GM18498 (cell line): ENCODE results near the gene ZNF524.

Experiments used
- ATAC-seq: cut with Tn5 transposase; IDR thresholded peaks from one replicate; pipeline ENCODE4 v1.9.1; 2021; ENCODE audit warnings: mild to moderate bottlenecking, moderate library complexity; ENCODE audit not compliant: unreplicated experiment

ZNF524 gene

DNA sequence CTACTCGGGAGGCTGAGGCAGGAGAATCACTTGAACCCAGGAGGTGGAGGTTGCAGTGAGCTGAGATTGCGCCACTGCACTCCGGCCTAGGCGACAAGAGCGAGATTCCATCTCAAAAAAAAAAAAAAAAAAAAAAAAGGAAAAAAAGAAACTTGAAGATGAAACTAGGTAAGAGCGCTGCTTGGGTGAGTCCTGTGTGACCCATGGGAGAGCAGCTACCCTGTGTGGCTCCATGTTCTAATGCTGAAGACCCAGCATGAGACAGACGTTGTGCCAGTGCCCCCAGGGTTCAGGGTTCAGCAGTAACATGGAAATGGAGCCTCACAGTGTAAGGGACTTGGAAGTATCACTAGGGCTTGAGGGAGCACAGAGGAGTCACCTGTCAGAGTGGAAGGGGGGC lies 18.3 kb downstream of the ZNF524 start:
- no peak for ATAC-seq

GRCh38 chr19:55619286-55619685 lies 19.2 kb downstream of the ZNF524 start:
- ATAC-seq: no peak

GRCh38 chr19:55620410-55621204 lies 20.5 kb downstream of the ZNF524 start:
- ATAC-seq: no peak

DNA sequence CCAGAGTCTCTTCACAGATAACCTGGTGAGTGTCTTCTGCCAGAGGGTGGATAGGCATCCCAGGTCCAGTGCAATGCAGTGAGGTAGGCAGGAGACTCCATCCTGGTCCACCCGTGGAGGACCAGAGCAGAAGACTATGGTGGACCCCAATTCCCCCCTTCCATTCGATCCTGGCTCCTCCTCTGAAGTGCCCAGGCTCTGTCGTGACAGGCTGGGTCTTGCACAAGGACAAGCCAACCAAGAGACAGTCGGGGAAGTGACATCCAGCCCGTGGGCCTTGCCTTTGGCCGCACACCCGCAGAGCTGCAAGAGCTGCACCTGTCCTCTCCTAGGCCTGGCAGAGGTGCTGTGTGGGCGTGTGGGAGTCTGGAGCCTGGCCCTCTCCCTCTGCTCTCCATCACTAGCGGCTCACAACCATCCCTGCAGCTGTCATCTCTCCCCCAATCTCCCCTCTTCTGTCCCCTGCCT lies 21.2 kb downstream of the ZNF524 start:
- no peak for ATAC-seq

DNA sequence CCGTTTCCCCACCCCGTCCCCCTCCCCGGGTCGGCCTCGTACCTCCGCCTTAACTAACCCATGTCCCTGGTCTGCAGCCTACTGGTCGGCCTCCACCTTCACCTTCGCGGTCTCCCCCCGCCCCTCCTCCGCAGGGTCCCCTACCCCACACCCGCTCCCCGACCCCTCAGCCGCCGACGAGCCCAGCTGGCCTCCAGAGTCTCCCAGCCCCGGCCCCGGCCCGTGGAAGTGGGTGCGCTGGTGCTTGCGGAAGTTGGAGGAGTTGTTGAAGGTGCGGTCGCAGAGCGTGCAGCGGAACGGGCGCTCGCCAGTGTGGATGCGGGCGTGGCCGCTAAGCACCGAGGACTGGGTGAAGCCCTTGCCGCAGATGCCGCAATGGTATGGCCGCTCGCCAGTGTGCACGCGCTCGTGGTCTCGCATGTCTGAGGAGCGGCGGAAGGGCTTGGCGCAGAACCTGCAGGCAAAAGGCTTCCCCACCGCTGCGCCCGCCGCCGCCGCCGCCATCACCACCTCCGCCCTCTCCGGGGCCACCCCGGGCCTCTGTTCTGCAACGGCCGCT lies 21.7 kb downstream of the ZNF524 start:
- ATAC-seq: no peak

DNA sequence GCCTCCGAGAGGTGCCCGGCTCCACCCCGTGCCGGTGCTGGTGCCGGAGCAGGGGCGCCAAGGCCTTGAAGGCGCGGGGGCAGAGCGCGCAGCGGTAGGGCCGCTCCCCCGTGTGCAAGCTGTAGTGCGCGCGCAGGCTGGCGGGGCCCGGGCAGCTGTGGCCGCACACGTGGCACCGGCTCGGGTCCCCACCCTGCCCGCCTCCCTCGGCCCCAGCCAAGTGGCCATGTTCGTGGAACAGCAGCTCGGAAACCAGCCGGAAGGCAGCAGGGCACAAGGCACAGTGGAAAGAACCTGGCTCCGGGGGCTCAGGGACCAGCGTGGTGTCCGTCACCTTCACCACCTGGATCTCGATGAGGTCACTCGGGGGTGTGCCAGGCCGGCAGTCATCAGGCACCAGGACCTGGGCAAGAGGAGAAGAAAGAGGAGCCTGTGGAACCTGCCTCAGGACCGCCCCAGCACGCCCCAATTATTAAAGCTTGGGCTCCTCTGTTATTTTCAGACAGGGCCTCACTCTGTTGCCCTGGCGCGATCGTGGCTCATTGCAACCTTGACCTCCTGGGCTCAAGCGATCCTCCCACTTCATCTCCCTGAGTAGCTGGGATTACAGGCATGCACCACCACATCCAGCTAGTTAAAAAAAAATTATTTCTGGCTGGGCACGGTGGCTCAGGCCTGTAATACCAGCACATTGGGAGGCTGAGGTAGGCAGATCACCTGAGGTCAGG lies 22.3 kb downstream of the ZNF524 start:
- no peak for ATAC-seq

DNA sequence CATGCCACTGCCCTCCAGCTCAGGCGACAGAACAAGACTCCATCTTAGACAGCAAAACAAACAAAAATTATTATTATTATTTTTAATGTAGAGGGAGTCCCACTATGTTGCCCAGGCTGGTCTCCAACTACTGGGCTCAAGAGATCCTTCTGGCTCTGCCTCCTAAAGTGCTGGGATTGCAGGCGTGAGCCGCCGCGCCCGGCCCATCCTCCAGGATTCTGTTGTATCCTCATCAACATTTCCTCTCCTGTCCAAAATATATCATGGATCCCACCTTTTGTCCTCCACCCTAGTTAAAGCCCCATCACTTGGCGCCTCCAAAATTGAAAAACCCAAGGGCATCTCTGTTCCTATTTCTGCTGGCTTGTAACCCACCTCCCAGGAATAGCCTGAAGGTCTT lies 23.0 kb downstream of the ZNF524 start:
- no peak for ATAC-seq

GRCh38 chr19:55623561-55623960 lies 23.5 kb downstream of the ZNF524 start:
- ATAC-seq: no peak

GRCh38 chr19:55624109-55625003 lies 24.3 kb downstream of the ZNF524 start, which contains the start of gene ZNF784:
Gene ZNF784 (minus strand): TSS chr19:55624566. CDS start chr19:55624561, 5 bp downstream.
- ATAC-seq: peak; percentile 61

GRCh38 chr19:55625004-55625326 lies 24.9 kb downstream of the ZNF524 start:
- ATAC-seq: no peak

GRCh38 chr19:55626350-55626749 lies 26.3 kb downstream of the ZNF524 start:
- no peak for ATAC-seq

DNA sequence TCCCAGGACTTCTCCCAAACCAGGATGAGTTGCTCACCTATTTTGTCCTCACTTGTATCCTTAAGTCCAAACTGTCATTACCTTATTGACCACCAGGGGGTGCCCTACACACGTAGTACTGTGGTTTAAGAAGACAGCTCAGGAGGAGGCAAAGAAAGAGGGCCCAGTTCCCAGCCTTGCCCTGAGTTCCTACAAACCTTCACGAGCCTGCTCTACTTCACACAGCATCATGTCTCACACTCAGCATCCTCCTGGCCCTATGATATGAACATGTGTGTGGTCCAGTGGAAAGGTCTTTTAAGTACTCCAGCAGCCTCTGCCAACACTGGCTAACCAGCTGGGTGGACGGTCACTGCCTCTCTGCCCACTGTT lies 32.4 kb downstream of the ZNF524 start:
- no peak for ATAC-seq

GRCh38 chr19:55633861-55634260 lies 33.8 kb downstream of the ZNF524 start:
- no peak for ATAC-seq

DNA sequence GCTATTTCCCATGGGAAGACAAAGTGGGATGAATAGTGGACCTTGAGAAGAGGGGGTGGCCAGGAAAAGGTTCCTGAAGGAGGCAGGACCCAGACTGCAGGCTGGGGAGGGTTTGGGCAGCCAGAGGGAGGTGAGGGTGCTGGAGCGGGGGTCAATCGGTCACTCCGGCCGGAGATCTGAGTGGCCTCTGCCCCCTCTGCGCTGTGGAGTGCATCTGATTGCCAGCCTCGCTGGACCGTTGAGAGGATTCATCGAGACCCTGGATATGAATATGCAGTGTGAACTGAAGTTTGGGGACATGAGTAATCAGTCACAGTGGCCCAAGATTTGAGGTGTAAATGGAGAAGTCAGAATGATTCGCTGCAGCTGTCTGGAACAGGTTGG lies 35.2 kb downstream of the ZNF524 start:
- no peak for ATAC-seq

- ATAC-seq: no peak
Observed at GRCh38 chr19:55635856-55636440, 35.9 kb downstream of the ZNF524 start.

- no peak for ATAC-seq
Observed at GRCh38 chr19:55636723-55637122, 36.6 kb downstream of the ZNF524 start.

GRCh38 chr19:55637534-55637933 lies 37.4 kb downstream of the ZNF524 start:
- ATAC-seq: no peak

DNA sequence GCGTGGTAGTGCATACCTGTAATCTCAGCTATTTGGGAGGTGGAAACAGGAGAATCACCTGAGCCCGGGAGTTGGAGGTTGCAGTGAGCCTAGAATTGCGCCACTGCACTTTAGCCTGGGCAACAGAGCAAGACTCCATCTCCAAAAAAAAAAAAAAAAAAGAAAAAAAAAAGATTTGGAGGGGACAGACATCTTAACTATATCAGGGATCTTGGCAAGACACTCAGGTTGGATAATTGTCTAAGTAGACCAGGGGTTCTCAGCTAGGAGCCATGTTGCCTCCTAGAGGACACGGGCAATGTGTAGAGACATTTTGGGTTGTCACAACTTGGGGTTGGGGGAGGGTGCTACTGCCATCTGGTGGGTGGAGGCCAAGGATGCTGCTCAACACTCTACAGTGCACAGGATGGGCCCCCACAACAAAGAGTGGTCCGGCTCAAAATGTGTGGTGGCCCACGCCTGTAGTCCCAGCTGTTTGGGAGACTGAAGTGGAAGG lies 38.8 kb downstream of the ZNF524 start:
- ATAC-seq: no peak

DNA sequence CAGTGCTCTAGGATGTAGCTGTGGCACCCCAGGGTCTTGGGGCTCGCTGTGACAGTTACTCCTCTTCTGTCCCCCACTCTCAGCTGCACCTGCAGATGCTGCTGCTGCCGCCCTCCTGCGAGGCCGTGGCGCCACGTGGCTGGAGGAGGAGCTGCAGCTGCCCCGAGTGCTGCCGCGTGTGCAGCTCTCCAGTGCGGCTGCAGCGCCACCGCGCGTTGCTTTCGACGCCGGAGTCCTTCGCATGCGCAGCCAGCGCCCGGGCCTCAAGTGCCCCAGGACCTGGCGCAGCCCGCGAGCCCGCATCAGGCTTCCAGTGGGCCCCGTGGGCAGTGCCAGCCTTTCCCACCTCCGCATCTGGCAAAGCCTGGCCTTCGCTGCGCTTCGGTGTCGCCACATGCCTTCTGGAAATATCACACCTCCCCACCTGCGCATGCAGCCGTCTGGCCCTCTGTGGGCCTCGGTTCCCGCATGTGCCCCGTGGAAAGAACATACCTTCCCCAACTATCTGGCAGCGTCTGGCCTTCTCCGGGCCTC lies 40.0 kb downstream of the ZNF524 start:
- no peak for ATAC-seq
